Measurements from ENCODE around the gene ABCB1.

DNA sequence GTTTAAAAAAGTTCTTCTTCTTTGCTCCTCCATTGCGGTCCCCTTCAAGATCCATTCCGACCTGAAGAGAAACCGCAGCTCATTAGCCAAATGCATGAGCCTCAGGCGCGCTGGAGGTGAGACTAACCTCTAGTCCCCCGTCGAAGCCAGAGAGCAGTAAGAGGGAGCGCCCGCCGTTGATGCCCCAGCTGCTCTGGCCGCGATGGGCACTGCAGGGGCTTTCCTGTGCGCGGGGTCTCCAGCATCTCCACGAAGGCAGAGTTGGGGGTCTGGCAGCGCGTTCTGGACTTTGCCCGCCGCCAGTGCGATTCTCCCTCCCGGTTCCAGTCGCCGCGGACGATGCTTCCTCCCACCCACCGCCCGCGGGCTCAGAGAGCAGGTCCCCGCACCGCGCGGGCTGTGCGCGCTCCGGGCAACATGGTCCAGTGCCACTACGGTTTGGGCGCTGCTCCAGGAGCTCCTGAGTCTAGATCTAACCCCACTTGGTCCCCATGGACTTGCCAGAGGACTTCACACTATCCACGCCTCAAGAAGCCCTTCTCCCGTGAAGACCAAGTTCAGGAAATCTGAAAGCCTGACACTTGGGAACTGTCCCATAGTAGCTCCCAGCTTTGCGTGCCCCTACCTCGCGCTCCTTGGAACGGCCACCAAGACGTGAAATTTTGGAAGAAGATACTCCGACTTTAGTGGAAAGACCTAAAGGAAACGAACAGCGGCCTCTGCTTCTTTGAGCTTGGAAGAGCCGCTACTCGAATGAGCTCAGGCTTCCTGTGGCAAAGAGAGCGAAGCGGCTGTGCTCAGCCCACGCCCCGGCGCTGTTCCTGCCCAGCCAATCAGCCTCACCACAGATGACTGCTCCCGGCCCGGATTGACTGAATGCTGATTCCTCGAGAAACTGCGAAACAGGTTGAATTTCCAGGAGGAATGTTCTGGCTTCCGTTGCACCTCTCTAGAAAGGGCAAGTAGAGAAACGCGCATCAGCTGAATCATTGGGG is at the start of gene ABCB1:
- TF ChIP-seq, protein P1, sequence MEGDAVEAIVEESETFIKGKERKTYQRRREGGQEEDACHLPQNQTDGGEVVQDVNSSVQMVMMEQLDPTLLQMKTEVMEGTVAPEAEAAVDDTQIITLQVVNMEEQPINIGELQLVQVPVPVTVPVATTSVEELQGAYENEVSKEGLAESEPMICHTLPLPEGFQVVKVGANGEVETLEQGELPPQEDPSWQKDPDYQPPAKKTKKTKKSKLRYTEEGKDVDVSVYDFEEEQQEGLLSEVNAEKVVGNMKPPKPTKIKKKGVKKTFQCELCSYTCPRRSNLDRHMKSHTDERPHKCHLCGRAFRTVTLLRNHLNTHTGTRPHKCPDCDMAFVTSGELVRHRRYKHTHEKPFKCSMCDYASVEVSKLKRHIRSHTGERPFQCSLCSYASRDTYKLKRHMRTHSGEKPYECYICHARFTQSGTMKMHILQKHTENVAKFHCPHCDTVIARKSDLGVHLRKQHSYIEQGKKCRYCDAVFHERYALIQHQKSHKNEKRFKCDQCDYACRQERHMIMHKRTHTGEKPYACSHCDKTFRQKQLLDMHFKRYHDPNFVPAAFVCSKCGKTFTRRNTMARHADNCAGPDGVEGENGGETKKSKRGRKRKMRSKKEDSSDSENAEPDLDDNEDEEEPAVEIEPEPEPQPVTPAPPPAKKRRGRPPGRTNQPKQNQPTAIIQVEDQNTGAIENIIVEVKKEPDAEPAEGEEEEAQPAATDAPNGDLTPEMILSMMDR (conservative IDR thresholded peaks at IDR 0.05; ENCODE audit: low read depth, low read length) = no peak
- TF ChIP-seq EZH2 (IDR thresholded peaks at IDR 0.05; ENCODE audit: low read length, unreplicated experiment) (no peak), EZH2phosphoT487 (IDR thresholded peaks at IDR 0.05; ENCODE audit: borderline replicate concordance, low read length) (no peak)

All from PC-3 (cell line).